ENCODE data around the gene UBTD2.

DNA sequence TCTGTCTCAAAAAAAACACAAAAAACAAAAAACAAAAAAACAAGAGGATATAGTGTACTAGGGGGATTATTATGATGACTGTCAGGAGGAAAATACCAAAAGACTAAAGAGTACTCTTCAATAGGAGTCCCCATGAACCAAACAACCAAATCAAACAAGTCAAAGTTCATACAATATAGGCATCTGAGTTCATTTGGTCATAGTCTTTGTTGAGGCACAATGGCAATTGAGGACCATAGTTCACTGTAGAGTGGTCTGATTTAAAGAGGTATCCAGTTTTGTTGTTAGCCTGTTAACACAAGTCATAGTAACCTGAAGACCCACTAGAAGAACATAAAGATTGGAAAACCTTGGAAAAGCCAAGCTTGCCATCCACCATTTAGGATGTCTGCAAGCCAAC, 11.3 kb upstream of the UBTD2 start:
- TF ChIP-seq, protein P1, sequence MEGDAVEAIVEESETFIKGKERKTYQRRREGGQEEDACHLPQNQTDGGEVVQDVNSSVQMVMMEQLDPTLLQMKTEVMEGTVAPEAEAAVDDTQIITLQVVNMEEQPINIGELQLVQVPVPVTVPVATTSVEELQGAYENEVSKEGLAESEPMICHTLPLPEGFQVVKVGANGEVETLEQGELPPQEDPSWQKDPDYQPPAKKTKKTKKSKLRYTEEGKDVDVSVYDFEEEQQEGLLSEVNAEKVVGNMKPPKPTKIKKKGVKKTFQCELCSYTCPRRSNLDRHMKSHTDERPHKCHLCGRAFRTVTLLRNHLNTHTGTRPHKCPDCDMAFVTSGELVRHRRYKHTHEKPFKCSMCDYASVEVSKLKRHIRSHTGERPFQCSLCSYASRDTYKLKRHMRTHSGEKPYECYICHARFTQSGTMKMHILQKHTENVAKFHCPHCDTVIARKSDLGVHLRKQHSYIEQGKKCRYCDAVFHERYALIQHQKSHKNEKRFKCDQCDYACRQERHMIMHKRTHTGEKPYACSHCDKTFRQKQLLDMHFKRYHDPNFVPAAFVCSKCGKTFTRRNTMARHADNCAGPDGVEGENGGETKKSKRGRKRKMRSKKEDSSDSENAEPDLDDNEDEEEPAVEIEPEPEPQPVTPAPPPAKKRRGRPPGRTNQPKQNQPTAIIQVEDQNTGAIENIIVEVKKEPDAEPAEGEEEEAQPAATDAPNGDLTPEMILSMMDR (IDR thresholded peaks at IDR 0.05): no peak
- TF ChIP-seq POLR2A (IDR thresholded peaks at IDR 0.05): no peak
- no peak for TF ChIP-seq EP300 (IDR thresholded peaks at IDR 0.05)
